Islet of Langerhans (tissue), 1 donor: ENCODE data around the gene TTC38.

ENCODE experiments used
- FAIRE-seq: peaks from one replicate; lab custom pipeline; 2011; peaks lifted over from hg19 to GRCh38; lab: Jason Lieb, UNC

TTC38 gene

DNA sequence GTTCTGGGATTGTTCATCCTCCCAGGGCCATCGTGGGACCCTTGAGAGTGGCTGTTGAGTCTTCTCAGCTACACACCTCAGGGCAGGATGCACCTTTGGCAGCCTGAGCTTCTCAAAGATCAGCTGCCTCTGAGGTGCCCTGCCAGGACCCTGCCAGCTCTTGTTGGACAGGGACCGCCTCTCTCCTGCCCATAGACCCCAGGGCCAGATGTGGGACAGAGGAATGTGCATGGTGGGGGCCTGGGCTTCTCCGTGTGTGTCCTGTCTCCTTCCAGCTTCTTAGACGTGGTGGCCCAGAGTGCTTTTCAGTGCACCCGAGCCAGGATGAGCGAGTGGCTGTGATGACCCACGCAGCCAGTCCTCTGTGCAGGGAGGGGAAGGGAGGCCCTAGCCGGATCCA, 61.8 kb downstream of the TTC38 start:
- no peak for FAIRE-seq

DNA sequence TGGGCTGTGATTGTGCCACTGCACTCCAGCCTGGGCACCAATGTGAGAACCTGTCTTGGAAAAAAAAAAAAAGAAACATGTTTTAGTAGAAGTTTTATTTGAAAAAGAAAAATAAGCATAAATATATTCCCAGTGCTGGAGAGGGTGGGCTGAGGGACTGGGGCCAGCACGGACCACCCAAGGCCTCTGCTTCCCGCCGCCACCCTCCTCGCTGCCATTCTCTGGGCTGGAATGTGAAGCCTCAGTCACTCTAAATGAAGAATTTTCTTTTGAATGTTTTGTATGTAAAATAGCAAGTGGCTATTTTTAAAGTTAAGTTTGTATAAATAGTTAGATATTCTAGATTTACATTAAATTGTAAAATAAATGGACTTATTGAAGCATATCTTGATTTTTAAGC, 62.6 kb downstream of the TTC38 start:
- no peak for FAIRE-seq

DNA sequence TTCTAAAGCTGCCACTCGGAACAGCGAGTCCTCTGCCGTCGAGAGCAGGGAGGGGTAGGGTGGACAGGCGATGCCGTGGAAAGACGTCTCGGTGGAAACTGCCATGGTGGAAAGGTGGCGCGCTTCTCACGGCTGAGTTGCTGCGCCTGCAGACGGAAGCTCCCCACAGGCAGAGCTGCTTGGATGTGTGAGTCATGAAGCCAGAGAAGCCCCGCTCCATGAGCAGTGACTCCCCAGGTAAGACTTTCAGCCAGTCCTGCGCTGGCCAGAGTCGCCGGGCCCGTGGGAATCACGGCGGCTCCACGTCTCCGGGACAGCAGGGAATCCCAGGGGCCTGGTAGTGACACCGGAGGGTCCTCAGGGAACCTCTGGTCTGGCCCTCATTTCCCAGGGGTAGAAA, 63.7 kb downstream of the TTC38 start:
- FAIRE-seq = no peak

DNA sequence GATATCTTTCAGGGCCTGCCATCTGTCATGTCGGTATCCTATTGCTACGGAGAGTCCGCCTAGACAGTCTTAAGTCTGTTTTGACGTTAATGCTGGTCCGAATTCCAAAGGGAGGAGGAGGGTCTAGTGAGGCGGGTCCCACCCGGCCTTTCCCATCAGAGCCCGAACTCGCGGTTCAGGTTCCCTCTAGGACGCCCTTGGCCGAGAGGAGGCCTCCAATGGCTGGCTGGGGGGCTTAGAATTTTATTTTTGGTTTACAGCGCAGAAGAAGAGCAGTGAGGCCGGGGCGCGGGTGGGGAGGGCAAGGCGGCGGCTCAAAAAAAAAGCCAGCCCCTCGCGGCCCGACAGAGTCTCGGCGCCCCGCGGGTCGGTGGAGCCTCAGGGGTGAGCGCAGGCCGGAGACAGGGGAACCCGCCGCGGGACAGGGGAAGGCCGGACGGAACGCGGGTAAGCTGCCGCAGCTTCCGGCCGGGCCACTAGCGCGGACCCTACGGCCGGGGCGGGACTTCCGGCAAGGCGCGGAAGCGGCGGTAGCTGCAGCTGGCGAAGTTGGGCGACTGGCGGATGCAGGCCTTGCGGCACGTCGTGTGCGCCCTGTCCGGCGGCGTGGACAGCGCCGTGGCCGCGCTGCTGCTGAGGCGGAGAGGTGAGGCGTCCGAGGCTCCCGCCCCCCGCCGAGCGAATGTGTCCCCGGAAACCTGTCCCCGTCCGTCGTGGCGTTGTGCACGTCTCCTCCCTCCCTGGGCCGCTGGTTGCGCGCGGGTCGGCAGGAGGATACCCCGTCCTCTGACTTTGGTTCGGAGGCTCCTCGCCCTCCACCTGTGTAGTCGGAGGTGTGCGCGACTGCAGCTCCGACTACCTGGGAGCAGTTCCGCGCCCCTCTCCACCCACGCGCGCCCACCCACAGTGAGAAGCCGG, 67.7 kb downstream of the TTC38 start, which contains the start of gene TRMU:
Gene TRMU (plus strand): TSS at position 514 of the 918 bp plus-strand sequence. CDS start 51 bp downstream, at position 565.
- no peak for FAIRE-seq

DNA sequence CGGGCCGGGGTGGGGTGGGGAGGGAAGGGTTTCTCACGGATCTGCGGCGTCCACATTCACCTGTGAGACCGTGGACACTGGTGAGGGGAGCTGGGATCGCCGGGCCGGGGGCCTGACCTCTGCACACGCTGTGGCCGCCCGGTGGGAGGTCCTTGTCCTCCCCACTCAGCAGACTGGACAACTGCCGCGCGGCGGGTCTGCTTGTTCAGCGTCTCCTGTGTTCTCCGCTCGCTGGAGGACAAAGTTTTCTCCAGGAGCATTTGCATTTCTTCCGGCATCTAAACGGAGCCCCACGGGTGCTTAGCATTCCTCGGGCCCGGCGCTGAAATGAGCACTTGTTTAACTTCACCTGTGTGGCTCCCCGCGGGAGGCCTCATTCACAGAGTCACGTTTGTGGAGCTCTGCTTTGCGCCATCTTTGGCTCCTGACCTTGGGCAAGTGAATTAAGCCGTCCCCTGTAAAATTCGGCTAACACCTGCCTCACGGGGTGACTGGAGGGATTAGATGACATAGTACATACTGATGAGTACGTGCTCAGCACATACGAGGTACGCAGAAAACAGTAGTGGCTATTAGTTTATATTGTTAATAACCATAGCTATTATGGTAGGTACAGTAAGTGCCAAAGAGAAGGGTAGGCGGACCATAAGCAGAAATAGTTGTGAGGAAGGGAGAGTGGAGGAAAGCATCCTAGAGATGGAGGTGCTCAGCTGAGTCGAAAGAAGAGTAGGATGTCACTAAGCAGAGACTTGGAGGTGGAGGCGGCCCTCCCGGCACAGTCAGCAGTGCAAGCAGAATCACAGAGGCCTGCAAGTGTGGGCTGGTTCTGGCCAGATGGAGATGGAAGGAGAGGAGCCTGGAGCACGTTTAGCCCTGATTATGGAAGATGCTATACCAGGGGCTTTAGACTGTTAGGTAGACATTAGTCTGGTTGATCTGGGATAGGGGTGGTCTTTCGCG, 68.6 kb downstream of the TTC38 start:
- no peak for FAIRE-seq

DNA sequence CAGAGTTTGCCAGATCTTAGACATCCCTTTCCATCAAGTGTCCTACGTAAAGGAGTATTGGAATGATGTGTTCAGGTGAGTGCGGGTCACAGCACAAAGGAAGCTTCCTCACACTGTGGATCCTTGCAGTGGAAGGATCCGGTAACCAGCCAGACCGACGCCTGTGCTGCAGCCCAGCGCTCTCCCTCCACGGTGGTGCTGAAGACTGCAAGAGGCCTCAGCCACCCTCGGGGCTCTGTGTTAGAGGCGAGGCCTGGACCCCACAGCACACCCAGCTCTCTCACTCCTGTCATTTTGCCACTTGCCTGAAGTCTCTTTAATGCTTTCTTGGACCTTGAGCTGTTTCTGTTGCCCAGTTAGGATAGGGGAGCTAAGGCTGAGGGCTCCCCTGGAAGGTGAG, 70.1 kb downstream of the TTC38 start:
- FAIRE-seq = no peak

DNA sequence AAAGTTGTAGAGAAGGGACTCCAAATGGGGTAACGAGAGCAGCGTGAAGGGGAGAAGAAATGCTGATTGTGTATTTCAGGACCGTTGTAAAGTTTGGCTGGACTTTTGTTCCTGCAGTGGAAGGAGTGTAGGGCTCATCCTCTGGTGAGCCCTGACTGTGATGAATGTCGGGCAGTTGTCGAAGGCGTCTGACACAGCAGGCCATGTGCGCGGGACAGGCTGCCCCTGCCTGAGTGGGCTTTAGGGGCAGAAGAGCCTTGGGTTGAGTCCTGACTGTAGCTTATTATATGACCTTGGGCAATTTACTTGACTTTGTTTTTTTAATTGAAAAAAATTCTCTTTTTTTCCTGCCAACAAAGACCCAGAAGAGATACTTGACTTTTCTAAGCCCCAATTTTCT, 70.8 kb downstream of the TTC38 start:
- FAIRE-seq = no peak

DNA sequence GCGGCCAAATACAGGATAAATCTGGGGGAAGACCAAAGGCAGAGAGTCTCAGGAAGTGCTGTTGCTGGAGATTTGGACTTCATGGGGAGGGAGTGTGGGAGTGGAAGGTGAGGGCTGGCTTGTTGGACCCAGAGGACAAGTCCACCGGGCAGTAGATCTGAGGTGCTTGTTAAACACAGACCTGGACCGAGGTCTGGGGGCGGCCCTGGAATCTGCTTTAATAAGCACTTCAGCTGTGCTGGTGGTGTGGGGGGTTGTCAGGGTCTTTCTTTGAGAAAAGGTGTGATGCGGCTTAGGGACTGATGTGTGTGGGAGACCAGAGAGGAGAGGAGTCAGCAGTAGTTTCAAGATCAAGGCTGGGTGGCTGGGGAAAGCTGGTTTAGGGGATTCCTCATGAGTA, 72.1 kb downstream of the TTC38 start:
- no peak for FAIRE-seq

DNA sequence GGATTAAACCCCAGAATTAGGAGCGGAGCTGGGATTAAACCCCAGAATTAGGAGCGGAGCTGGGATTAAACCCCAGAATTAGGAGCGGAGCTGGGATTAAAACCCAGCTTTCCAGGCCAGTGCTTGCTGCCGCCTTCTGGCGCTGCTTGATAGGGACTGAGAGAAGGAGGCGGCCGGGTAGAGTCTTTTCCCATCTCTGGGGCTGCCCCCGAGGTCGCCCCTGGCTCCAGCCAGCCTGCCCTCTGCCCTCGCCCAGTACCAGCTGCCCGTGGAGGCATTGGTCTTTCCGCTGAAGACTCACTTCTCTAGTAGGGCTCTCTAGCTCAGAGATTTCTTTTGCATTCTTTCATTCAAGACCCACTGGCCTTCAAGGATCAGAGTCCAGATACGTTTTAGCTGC, 72.9 kb downstream of the TTC38 start:
- FAIRE-seq = no peak
